ENCODE measurements around the gene CRHR1.

GRCh38 chr17:45809499-45809898 lies 25.4 kb downstream of the CRHR1 start:
- TF ChIP-seq, protein P1, sequence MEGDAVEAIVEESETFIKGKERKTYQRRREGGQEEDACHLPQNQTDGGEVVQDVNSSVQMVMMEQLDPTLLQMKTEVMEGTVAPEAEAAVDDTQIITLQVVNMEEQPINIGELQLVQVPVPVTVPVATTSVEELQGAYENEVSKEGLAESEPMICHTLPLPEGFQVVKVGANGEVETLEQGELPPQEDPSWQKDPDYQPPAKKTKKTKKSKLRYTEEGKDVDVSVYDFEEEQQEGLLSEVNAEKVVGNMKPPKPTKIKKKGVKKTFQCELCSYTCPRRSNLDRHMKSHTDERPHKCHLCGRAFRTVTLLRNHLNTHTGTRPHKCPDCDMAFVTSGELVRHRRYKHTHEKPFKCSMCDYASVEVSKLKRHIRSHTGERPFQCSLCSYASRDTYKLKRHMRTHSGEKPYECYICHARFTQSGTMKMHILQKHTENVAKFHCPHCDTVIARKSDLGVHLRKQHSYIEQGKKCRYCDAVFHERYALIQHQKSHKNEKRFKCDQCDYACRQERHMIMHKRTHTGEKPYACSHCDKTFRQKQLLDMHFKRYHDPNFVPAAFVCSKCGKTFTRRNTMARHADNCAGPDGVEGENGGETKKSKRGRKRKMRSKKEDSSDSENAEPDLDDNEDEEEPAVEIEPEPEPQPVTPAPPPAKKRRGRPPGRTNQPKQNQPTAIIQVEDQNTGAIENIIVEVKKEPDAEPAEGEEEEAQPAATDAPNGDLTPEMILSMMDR (conservative IDR thresholded peaks at IDR 0.05) = no peak
- no peak for TF ChIP-seq ZFX (IDR thresholded peaks at IDR 0.05)

All from C4-2B (cell line).